Mucosa of rectum (tissue), 2 donors: ENCODE data around the gene ULBP1.
"Not testable (repeated sequence)": the region's sequence is repeated elsewhere in the genome, so short reads cannot be mapped to it uniquely, and the experiment has no call there.

Experiments used
- H3K27ac ChIP-seq, 2 donors: one replicate each; pipeline ENCODE4 v1.7.0; 2013; ENCODE audit warnings: inconsistent platforms in 2 of 2, low read depth in 2 of 2, low read length in 2 of 2
- H3K27me3 ChIP-seq, 2 donors: one replicate each; pipeline ENCODE4 v1.7.0; 2013; ENCODE audit warnings: low read length in 2 of 2; ENCODE audit not compliant: control insufficient read depth in 2 of 2, insufficient read depth in 2 of 2
- H3K36me3 ChIP-seq, 2 donors: one replicate each; pipeline ENCODE4 v1.7.0; 2013; ENCODE audit warnings: low read length in 2 of 2; ENCODE audit not compliant: control insufficient read depth in 2 of 2, insufficient read depth in 2 of 2
- H3K4me1 ChIP-seq, 2 donors: one replicate each; pipeline ENCODE4 v1.7.0; 2013; ENCODE audit warnings: low read length in 2 of 2, mild to moderate bottlenecking in 1 of 2; ENCODE audit not compliant: control insufficient read depth in 2 of 2, insufficient read depth in 2 of 2
- H3K4me3 ChIP-seq, 2 donors: one replicate each; pipeline ENCODE4 v1.7.0; 2013; ENCODE audit warnings: low read length in 2 of 2
- H3K9ac ChIP-seq, 2 donors: one replicate each; pipeline ENCODE4 v1.7.0; 2013; ENCODE audit warnings: low read length in 2 of 2, low read depth in 1 of 2, mild to moderate bottlenecking in 1 of 2
- H3K9me3 ChIP-seq, 2 donors: one replicate each; pipeline ENCODE4 v1.7.0; 2013; ENCODE audit warnings: low read length in 2 of 2; ENCODE audit not compliant: control insufficient read depth in 2 of 2
- donor health status: healthy.
- donor health status: Normal muscosa, but diverticular disease.

ULBP1 gene

GRCh38 chr6:149968909-149969308 lies 5.2 kb downstream of the ULBP1 start:
- H3K9me3 ChIP-seq, H3K9ac ChIP-seq, H3K27ac ChIP-seq, H3K36me3 ChIP-seq, H3K4me3 ChIP-seq, H3K4me1 ChIP-seq: not testable (repeated sequence)
- H3K27me3 ChIP-seq: peaks cover 36 to 38% of the 10 kb centered on the region in 2 donors

GRCh38 chr6:149969635-149970034 lies 5.9 kb downstream of the ULBP1 start:
- no peaks in the 10 kb centered on the region for H3K9me3 ChIP-seq
- H3K4me3 ChIP-seq: no peak overlapping the region
- peaks cover 29 to 32% of the 10 kb centered on the region in 2 donors for H3K27me3 ChIP-seq
- peaks cover under 1 to 2% of the 10 kb centered on the region in 2 donors for H3K4me1 ChIP-seq
- H3K27ac ChIP-seq: no peak overlapping the region
- no peak overlapping the region for H3K9ac ChIP-seq
- H3K36me3 ChIP-seq: no peaks in the 10 kb centered on the region

GRCh38 chr6:149974394-149974793 lies 10.7 kb downstream of the ULBP1 start:
- H3K4me3 ChIP-seq, H3K36me3 ChIP-seq, H3K27ac ChIP-seq, H3K4me1 ChIP-seq, H3K9ac ChIP-seq, H3K9me3 ChIP-seq: not testable (repeated sequence)
- peaks cover 19 to 31% of the 10 kb centered on the region in 2 donors for H3K27me3 ChIP-seq

DNA sequence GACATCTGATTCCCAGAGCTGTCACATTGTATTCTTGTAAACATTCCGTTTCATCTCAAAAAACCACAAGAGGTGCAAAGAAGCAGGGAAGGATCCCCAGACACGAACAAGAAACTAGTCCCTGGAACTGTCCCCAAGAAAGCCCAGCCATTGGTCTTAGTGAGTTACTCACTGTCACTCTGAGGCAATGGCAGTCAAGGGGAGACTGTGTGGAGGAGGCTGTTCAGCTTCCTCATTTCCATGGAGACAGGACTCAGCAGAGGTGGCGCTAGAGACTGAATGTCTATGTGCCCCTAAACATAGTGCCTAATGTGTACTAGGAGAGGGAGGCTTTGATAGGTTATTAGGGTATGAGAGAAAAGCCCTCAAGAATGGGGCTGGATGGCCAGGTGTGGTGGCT lies 11.1 kb downstream of the ULBP1 start:
- Histone ChIP-seq H3K4me3 (no peak overlapping the region), H3K9ac (no peak overlapping the region), H3K27me3 (peaks cover 15 to 27% of the 10 kb centered on the region in 2 donors), H3K4me1 (no peaks in the 10 kb centered on the region), H3K27ac (no peak overlapping the region), H3K36me3 (no peaks in the 10 kb centered on the region), H3K9me3 (no peaks in the 10 kb centered on the region)

DNA sequence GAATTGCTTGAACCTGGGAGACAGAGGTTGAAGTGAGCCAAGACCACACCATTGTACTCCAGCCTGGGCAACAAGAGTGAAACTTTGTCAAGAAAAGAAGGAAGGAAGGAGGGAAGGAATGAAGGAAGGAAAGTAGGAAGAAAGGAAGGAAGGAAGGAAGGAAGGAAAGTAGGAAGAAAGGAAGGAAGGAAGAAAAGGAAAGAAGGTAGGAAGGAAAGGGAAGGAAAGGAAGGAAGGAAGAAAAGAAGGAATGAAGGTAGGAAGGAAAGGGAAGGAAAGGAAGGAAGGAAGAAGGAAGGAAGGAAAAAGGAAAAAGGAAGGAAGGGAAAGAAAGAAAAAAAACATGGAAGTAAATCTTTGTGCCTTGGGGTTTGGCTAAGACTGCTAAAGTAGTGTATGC lies 11.7 kb downstream of the ULBP1 start:
- peaks cover 14 to 21% of the 10 kb centered on the region in 2 donors for H3K27me3 ChIP-seq
- H3K27ac ChIP-seq: no peak overlapping the region
- no peak overlapping the region for H3K9ac ChIP-seq
- H3K36me3 ChIP-seq: no peaks in the 10 kb centered on the region
- no peaks in the 10 kb centered on the region for H3K4me1 ChIP-seq
- H3K4me3 ChIP-seq: no peak overlapping the region
- no peaks in the 10 kb centered on the region for H3K9me3 ChIP-seq

- Histone ChIP-seq H3K27me3 (peaks cover 14 to 22% of the 10 kb centered on the region in 2 donors), H3K4me1 (no peaks in the 10 kb centered on the region), H3K36me3 (no peaks in the 10 kb centered on the region)
Measured at GRCh38 chr6:149977221-149977620, 13.5 kb downstream of the ULBP1 start.

DNA sequence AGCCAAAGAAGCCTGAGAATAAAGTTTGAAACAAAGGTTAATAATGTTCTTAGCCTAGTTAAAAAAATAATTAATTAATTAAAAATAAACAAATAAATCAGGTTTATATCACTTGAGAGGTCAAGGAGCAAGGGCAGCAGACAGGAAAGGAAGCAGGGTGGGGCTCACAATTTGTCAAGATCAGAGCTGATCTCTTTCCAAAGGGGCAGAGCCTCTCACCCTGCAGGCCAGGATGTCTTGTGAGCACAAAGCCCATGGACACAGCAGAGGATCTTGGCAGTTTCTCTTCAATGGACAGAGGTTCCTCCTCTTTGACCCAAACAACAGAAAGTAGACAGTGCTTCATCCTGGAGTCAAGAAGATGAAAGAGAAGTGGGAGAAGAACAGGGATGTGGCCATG lies 14.9 kb downstream of the ULBP1 start:
- Histone ChIP-seq H3K27me3 (peaks cover 17 to 33% of the 10 kb centered on the region in 2 donors), H3K4me1 (no peaks in the 10 kb centered on the region), H3K36me3 (no peaks in the 10 kb centered on the region), H3K4me3 (no peak overlapping the region), H3K27ac (no peak overlapping the region), H3K9me3 (no peaks in the 10 kb centered on the region), H3K9ac (no peak overlapping the region)

More at GRCh38 chr6:149977221-149977620, 13.5 kb downstream of the ULBP1 start:
- no peak overlapping the region for H3K27ac ChIP-seq
- no peak overlapping the region for H3K9ac ChIP-seq
- no peaks in the 10 kb centered on the region for H3K9me3 ChIP-seq
- H3K4me3 ChIP-seq: no peak overlapping the region

DNA sequence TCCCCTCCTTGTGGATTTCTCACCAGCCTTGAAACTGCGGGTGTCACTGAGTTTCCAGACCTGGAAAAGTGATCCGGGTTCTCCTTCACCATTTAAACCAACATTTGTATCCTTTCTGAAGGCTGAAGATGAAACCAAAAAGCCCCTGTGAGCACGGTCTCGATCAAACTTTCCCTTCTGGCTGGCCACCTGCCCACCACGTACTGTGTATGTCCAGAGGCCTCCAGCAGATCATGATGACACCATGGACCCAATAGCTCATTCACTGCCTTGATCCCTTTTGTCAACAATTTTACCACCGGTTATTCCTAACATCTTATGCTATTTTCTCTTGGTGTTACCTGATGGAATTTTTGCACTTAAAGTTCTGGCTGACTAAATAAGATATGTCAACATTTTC lies 15.6 kb downstream of the ULBP1 start:
- Histone ChIP-seq H3K9ac (no peak overlapping the region), H3K9me3 (no peaks in the 10 kb centered on the region), H3K4me3 (no peak overlapping the region), H3K27ac (no peak overlapping the region), H3K27me3 (peaks cover 15 to 33% of the 10 kb centered on the region in 2 donors), H3K36me3 (no peaks in the 10 kb centered on the region), H3K4me1 (no peaks in the 10 kb centered on the region)

DNA sequence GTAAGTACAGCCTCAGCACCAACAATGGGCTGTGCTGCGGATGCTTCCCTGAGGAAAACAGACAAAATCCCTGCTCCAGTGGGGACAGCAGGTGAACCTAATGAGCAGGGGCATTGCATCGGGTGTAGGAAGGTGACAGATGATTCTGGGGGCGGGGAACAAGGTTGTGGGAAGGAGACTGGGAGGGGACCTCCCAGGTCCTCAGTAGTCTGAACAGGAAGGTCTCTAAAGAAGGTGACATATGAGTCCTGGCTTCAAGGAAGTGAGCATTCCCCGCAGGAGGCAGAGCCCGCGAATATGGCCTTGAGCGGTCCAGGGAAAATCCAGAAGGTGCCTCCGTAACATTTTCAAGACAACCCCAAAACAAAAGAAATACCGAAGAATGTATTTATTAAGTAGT lies 19.4 kb downstream of the ULBP1 start:
- Histone ChIP-seq H3K36me3 (no peaks in the 10 kb centered on the region), H3K4me1 (no peaks in the 10 kb centered on the region), H3K9me3 (peaks cover 0 to under 1% of the 10 kb centered on the region in 2 donors), H3K27me3 (peaks cover 28 to 44% of the 10 kb centered on the region in 2 donors), H3K9ac (no peak overlapping the region), H3K27ac (no peak overlapping the region), H3K4me3 (no peak overlapping the region)

GRCh38 chr6:149984773-149985172 lies 21.0 kb downstream of the ULBP1 start:
- Histone ChIP-seq H3K9ac (no peak overlapping the region), H3K36me3 (no peaks in the 10 kb centered on the region), H3K4me3 (no peak overlapping the region), H3K4me1 (no peaks in the 10 kb centered on the region), H3K9me3 (peaks cover 0 to 6% of the 10 kb centered on the region in 2 donors), H3K27ac (no peak overlapping the region), H3K27me3 (peaks cover 44 to 60% of the 10 kb centered on the region in 2 donors)

- no peak overlapping the region for H3K4me3 ChIP-seq
- peaks cover 51 to 67% of the 10 kb centered on the region in 2 donors for H3K27me3 ChIP-seq
- peaks cover 0 to 4% of the 10 kb centered on the region in 2 donors for H3K4me1 ChIP-seq
- peaks cover 0 to 6% of the 10 kb centered on the region in 2 donors for H3K9me3 ChIP-seq
- no peak overlapping the region for H3K27ac ChIP-seq
- H3K9ac ChIP-seq: no peak overlapping the region
- H3K36me3 ChIP-seq: no peaks in the 10 kb centered on the region
Measured at GRCh38 chr6:149985481-149985937, 21.8 kb downstream of the ULBP1 start.
